GM21515 (cell line): ENCODE results near the gene FAM124A.
"Not testable (repeated sequence)": the region's sequence is repeated elsewhere in the genome, so short reads cannot be mapped to it uniquely, and the experiment has no call there.

Experiments
- ATAC-seq: cut with Tn5 transposase; IDR thresholded peaks from one replicate; pipeline ENCODE4 v1.9.1; 2021; ENCODE audit not compliant: unreplicated experiment

The FAM124A gene

DNA sequence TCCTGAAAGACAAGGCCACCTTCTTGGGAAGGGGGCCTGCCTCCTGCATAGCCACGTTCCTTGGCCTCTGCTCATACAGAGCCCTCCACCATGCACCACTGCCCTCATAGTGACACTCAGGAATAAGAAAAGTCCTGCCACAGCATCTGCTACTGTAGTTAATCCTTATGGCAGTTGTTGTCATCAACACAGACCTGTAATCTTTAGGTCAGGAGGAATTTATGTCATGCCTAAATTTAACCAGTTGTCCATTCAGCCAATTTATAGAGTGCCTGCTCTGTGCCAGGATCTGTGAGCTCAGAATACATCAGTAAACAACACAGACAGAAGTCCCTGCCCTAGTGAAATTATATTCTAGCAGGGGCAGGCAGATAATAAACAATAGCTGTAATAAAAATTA lies 44.4 kb downstream of the FAM124A start:
- no peak for ATAC-seq

DNA sequence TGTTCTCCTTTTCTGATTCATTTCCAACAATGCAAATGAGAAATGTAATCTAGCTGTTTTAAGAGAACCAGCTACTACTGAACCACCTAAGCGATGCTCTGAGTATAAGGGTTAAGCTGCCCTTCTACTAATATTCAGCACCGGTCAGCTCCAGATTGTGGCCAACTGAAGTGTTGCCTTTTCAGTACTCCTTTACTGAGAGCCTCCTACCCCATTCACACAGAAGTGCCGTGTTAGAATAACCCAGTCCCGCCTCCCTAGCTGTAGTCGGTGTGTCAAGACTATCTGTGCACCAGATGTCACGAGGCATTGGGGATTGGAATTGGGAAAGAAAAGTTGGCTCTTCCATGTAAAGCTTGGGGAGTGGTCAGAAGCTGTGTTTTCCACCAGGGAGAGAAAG lies 45.4 kb downstream of the FAM124A start:
- ATAC-seq = no peak

DNA sequence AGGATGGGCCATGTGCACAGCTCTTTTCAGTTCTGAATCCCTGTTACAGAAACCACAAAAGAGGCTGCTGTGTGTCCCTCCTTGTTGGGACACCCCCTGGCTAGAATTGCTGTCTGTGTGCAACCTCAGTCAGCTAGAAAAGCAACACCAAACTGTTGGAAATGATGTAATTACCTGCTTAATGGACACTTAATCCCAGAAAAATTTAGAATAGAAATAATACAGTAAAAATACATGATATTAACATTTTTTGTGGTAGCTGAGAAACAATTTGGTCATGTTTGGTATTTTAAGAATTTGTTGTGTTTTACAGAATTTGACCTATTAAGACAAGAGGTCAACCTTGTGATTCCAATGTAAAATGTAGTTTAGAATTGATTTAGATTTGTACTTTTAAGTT lies 46.8 kb downstream of the FAM124A start:
- ATAC-seq = no peak

DNA sequence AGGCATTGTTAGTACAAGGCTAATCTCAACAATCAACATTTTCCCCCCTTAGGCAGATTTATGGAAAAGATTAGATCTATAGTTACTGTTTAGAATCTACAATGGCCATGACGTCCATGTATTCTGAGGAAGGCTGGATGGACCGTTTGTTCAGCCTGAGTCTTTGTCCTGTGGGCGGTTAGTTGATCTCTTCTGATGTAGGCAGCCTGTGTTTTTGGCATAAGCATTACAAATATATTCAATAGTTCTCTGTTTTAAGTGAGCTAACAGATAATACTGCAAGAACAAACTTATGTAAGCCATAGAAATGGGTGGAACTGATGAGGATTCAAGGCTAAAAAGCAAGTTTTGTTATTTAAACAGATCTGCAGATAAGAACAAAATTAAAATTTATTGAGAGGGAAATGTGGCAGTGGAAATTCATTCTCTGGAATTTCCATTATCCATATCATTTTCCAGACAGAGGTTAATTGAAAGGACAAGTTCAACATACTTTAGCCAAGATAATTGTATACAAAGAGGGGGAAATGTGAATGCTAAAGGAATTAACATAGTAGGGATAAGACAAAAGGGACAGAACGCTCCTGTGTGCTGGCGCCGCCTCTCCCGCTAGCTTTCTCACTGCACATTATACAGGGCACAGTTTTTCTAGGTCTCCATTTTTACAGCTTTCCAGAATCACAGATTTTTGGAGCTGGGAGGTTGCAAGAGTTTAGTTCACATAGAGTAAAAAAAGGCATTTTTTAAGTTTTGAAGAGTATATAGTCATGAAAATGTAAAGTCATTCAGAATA lies 48.6 kb downstream of the FAM124A start:
- no peak for ATAC-seq

DNA sequence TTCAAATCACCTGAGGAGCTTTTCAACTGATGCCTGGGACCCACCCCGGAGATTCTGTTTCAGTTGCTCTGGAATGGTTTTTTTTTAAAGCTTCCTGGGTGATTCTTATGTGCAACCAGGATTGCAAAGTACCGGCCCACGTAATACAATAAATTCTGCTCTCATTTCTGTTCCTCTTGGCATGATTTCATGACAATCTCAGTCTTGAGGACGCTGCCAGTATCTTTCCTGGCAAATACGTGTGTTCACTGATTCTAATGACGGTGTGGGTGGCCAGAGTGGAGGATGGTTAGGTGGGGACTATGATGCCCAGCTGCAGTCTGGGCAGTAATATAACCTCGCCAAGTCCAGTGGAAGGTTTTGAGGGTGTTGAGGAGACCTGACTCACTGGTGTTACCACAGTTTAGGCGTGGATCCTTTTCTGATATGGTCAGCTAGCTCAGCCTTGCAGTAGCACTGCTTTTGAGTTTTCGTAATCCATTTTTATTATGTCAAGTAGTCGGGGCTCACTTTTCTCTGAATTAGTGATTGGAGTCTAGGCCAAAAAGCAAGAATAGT lies 49.4 kb downstream of the FAM124A start:
- ATAC-seq = no peak

DNA sequence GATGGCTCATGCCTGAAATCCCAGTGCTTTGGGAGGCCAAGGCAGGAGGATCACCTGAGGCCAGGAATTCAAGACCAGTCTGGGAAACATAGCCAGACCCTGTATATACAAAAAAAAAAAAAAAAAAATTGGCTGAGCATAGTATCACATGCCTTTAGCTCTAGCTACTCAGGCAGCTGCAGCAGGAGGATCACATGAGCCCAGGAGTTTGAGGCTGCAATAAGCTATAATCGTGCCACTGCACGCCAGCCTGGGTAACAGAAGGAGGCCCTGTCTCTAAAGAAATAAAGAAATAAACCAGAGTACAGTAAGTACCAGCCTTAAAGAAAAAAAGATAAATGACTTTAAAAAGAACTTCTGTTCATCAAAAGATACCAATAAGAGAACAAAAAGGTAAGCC lies 52.9 kb downstream of the FAM124A start:
- ATAC-seq = no peak

DNA sequence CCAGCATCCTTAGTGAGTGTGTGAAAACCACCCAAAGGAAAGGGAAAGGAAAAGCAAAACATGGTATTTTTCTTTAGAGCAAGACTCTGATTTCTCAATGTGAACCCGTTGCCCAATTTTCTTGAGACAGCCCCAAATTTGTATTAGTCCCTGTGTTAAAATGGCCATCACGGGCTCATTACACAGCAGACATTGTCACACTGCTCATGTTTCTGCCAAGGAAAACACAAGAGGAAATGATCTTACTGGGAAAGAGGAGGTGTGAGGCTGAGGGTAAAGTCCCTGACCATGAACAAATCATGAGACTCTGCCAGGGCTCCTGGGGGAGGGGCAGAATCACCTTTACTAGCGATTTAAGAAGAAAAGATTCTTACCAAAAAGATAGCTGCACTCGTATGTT lies 54.4 kb downstream of the FAM124A start:
- no peak for ATAC-seq

DNA sequence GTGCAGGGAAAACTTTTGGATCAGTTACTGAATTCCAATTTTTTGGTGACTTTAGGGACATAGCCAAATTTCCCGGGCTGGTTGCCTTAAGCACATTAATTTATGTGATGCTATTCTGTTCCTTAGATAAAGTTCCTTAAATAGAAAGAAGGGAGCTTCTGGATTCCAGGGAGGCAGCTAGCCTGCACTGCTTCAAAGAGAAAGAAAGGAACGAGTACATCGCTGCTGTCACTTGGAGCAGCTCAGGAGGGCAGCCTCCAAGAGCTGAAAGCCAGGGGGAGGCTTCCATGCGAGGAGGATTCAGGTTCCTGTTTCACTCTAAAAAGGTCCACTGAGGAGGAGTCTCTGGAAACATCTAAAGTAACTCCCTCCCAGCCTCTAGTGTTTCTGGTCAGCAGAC lies 55.7 kb downstream of the FAM124A start:
- no peak for ATAC-seq

DNA sequence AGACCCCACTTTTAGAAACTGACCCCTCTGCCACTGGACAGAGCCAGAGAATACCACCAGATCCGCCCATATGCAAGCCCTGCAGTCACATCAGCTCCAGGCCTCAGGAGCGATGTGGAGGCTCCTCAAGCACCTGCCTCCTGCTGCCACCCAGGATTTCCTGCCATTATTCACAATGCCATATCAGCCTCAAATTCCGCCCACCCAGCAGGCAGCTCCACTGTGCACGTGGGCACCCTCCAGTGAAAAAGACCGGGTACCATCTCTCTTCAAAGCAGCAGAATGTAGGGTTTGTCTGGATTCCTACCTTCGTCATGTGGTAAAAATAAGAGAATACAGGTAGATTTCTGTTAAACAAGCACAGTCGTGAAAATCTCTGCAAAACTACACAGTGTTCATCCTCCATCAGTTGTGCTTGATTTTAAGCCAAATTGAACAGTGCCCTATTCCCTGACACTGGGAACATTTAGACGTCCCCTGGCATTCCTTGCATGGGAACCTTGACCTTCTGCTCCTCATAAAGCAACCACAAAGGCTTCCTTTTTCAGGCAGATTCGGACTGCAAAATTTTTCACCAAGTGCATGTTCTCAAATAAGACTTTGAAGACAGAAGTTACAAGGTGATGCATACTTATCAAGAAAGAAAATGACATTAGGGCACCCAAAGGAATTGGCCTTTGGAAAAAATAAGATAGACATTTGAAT lies 56.4 kb downstream of the FAM124A start:
- no peak for ATAC-seq

DNA sequence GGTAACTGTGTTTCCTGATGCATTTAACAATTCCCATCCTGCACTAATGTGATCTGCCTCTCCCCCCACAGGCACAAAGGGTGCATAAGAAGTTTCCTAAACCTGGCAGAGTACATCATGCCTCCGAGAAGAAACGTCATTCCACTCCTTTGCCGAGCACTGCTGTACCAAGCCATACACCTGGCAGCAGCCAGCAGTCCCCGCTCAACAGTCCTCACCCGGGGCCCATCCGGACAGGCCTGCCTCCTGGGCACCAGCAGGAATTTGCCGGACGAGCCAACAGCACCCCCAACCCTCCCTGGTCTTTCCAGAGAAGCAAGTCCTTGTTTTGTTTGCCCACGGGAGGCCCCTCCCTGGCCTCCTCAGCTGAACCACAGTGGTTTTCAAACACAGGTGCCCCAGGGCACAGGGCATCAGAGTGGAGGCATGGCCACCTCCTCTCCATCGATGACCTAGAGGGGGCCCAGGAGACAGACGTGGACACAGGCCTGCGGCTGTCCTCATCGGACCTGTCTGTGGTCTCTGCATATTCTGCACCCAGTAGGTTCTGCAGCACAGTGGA lies 58.3 kb downstream of the FAM124A start:
- ATAC-seq = no peak

DNA sequence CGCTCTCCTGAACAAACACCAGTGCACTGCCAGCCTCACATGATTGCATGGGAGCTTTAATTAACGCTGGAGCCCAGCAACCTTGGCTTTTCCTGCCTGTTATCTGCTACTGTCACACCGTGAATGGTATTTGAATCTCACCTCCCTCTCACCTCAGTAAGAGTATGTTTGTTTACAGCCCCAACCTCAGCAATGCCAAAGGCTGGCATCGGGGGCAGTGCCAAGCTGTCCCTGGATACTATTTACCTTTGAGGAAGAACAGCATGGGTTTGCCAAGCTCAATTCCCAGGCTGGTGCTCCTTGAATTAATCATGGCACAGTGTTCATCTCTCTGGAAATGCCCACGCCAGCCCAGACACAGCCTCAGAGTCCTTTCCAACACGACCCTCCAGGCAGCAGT lies 60.1 kb downstream of the FAM124A start:
- ATAC-seq = no peak

DNA sequence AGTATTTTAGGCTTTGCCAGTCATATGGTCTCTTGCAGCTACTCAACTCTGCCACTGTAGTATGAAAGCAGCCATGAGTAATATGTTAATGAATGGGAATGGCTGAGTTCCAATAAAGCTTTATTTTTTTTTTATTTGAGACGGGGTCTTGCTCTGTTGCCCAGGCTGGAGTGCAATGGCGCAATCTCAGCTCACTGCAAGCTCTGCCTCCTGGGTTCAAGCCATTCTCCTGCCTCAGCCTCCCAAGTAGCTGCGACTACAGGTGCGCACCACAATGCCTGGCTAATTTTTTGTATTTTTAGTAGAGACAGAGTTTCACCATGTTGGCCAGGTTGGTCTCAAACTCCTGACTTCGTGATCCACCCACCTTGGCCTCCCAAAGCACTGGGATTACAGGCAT lies 60.7 kb downstream of the FAM124A start:
- not testable (repeated sequence) for ATAC-seq

DNA sequence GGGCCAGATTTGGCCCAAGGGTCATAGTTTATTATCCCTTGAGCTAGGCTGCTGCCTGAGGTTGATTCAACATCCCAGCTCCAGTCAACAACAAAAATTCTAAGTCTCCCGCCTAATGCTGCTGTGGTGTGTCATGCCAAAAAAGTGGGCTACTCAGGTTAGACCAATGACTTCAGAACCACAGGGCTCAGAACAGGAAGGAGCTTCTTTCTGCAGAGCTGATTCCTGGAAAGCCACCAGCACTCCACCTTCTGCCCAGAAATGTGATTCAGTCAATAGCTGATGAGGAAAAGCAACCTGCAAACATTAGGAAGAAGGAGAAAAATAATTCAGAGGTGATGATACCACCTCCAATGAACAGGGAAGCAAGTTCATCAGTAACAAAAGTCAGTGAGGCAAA lies 61.2 kb downstream of the FAM124A start:
- ATAC-seq = no peak

DNA sequence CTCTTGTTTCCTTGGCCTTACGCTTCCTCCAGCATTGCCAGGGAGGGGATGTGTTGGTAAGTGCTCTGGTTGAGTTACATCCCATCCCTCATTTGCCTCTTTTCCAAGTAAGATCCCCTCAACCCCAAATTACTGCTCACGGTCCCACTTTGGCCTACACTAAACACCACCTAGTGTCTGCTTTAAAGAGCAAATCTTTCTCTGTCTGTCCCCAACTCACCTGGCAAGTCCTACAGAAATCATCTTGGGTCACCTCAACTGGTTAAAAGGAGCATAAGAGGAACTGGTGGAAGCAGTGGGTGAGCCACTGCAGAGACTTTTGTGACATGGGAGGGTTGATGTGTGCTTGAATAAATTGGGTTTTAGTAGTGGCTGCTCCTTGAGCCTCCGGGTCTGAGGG lies 62.1 kb downstream of the FAM124A start:
- ATAC-seq = no peak

DNA sequence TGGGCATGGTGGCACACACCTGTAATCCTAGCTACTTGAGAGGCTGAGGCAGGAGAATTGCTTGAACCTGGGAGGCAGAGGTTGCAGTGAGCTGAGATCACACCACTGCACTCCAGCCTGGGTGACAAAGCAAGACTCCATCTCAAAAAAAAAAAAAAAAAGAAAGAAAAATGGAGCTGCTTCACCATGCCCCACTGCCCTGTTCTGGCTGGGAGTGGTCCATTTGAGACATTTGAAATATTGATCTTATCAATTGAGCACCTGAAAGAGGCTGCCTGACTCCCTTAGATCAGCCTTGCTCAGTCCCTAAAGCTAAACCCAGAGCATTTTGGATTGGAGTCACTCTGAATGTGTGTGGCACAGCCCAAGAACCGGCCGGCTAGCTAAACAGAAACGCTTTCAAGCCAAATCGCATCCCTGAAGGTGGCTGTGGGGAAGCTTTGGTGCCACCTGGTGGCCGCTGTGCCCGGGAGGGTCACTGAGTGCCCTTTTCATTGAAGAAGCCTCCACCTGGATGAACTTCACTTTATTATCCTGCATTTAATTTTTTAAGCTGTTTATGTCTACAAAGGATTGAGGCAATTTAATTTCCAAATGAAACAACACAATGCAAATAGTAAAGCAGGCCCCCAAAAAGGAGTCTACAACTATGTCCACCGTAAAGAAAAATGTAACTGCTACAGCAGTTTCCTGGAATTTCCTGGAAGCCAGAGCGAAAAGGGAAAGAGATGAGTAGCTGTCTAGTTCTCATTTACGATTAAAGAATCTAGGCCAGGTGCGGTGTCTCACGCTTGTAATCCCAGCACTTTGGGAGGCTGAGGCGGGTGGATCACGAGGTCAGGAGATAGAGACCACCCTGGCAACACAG lies 64.2 kb downstream of the FAM124A start:
- no peak for ATAC-seq

DNA sequence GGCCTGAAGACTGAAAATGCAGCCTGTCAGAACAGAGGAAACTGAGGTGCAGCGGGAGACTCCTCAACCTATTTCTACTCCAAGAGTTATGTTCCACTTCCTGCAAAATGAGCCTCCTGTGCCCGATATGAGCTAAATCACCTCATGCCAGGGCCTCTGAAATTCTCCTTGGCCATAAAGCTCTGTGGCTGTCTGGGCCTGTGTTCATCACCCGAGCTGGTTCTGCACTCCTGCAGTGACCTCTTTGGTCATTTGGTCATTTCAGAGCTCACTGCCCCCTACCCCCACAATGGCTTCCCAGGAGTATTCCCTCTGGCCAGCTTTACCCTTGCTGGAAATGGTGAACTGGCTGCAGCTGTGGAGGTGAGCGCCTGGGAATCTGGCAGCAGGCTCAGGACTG lies 65.6 kb downstream of the FAM124A start:
- ATAC-seq = no peak

DNA sequence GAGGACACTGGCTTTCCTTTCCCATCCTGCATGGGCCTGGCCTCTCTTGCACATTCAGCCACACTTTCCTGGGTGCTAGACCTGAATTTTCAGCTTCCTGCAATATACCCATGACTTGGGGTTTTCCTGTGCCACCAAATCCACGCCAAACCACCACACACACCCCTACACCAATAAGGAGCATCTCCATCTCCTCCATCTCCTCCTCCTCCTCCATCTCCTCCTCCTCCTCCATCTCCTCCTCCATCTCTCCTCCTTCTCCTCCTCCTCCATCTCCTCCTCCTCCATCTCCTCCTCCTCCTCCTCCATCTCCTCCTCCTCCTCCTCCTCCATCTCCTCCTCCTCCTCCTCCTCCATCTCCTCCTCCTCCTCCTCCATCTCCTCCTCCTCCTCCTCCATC lies 66.1 kb downstream of the FAM124A start:
- not testable (repeated sequence) for ATAC-seq

DNA sequence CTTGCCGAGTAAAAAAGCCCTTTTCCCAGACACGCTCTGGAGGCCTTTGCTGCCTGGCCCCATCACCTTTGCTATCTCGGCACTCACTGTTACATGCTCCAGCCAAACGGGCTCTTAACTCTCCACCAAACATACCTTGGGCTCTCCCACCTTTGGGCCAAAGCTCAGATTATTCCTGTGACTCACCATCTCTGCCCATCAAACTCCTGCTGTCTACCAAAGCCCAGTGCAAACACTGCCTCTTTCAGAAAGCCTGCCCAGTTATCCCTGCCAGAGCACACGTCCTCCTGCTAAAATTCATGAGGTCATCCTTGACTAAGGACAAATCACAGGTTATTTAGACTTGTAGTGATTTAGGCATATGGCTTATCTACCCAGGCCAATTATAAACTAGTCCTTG lies 69.1 kb downstream of the FAM124A start:
- ATAC-seq = no peak

DNA sequence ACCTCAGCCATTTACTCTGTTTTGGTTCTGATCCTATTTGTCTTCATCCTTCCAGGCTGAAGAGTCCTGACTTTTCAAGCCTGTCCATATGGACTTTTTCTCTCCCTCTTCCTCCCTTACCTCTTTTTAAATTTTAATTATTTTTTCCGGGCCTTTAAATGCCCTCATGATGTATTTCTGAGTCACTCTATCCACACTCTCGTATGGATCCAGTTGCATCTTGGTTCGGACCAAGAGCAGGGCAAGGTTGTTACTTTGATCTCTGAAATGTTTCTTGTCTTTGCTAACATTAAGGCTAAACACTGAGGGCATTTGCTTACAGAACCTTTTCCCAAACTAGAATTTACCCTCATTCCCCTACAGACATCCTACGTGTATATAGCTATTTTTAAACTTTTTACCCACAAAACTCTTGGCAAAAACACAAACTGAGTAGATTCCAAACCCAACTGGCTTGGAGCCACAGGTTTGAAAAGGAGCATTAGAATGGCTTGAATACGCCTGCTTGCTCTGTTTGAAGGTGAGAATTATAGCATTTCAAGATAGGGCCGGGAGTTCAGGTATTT lies 69.9 kb downstream of the FAM124A start:
- no peak for ATAC-seq

DNA sequence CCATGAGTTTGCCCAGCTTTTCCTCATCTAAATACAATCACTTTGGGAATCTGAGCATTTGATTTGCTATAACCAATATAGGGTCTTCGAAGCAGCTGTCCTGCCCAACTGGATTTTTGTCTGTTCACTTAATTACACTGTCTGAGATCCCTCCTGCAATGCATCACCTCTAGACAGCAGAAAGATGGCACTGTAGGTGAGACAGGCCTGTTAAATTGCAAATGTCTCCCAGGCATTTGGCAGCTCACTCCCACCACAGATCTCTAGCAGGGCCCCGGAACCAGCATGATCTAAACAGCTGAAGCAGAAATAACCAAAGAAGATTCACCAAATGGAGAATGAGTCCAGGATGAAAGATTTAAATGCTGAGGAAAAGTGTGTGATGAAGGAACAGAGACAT lies 75.4 kb downstream of the FAM124A start:
- no peak for ATAC-seq

DNA sequence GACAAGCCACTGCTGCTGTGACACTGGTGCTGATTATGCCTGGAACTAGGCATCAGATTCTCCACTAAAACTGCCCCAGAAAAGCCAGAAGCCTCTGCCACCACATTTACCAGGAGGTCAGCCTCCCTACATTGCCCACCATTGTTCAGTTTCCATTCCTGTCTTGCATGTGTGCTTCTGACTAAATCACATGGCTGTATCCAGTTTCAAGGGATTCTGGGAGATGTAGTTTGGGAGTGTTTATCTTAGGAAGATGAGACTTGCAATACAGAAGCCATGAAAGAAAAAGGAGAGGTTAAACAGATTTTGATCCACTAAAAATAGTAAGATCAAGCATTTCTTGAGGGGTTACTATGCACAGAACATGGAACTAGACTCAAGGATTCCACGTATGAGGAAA lies 76.6 kb downstream of the FAM124A start:
- ATAC-seq = no peak
